HG02763 (cell line): ENCODE data around the gene SSB.
"Not testable (repeated sequence)": the region's sequence is repeated elsewhere in the genome, so short reads cannot be mapped to it uniquely, and the experiment has no call there.

Experiments
- ATAC-seq: cut with Tn5 transposase; IDR thresholded peaks from one replicate; pipeline ENCODE4 v1.9.1; 2021; ENCODE audit warnings: mild to moderate bottlenecking, moderate library complexity; ENCODE audit not compliant: unreplicated experiment

Gene SSB

DNA sequence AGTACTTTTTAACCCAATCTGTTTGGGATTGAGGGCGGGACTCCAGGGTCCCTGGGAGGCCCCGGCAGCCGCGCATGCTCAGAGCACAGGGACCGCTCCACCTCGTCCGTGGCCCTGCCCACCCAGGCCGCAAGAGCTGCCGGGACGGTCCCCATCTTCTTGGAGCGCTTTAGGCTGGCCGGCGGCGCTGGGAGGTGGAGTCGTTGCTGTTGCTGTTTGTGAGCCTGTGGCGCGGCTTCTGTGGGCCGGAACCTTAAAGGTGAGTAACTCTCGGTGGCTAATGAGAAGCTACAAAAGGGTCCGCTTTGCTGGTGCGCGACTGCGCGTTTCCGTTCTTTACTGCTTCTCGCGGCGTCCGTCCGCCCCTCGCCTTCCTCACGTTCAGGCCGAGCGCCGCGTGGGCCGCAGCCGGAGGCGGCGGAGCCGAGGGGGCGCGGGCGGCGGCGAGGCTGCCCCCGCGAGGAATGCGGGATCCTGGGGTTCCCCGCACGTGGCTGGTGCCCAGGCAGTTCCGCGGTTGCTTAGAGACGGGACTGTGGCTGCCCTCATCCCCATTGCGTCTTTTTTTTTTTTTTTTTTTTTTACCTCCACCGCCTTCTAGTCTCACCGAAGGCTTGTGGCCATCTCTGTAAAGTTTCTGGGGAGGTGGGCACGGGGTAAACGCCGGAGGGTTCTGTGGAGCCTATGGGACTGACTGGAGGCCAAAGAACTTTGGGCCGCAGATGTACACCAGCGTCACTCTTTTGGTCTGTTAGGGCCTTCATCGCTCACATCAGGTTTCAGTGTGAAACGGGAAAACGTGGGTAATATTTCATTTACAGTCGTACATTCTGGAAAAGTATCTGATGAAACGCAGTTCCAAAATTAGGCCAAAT lies at the start of gene SSB:
Gene SSB, plus strand, starts transcription at position 154 of the 875 bp plus-strand sequence. CDS start 2,090 bp downstream, outside the sequence.
- peak; percentile 96 for ATAC-seq

GRCh38 chr2:169752752-169753151 lies 45.9 kb upstream of the SSB start:
- ATAC-seq, result no peak

GRCh38 chr2:169755083-169755870 lies 43.4 kb upstream of the SSB start:
- ATAC-seq, result no peak

DNA sequence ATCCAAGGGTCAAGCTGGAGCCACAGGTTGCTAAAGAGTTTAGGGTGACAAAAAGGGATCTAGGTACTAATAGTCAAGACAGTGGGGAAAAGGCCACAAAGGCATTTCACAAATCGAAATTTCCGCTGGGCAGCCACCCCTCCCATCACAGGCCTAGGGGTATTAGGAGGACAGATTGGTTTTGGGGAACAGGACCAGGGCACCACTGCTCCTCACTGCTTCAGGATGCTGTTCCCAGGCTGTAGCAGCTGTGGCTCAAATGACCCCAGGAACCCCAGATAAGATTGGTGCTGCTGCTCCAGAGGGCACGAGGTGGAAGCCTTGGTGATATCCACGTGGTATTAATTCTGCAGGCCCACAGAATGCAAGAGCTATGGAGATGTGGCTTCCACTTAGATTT lies 42.3 kb upstream of the SSB start:
- no peak for ATAC-seq

DNA sequence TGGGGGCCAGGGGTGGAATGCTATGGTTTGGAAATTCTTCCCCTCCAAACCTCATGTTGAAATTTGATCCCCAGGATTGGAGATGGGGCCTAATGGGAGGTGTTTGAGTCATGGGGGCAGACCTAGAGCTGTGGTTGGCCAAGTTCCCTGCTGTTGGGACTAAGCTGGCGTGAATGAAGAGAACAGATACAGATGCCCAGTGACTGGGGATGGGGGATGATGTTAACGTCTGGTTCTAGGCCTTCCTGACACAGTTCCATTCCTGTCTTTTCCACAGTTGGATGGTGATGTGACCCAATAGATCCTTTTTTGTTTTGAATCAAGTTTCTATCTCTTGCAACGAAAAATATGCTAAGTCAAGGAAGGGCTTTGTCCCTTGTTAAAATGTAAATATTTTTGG lies 41.3 kb upstream of the SSB start:
- ATAC-seq, result no peak

DNA sequence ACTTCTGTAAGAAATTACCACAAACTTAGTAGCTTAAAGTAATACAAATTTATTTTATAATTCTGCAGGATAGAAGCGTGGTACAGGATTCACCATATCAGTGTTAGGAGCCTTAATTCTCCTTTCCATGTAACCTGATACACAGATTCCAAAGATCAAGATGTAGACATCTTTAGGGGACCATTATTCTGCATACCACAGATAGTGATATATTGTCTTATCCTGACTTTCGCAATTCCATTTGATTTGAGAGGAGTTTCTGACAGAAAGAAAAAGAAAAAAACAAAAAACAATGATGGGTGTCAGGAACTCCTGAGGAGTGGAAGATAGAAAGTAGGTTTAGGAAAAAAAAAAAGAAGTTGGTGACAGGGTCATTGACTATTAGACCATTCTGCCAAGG lies 40.9 kb upstream of the SSB start:
- no peak for ATAC-seq

- ATAC-seq, result no peak
Measured at GRCh38 chr2:169759987-169760386, 38.7 kb upstream of the SSB start.

DNA sequence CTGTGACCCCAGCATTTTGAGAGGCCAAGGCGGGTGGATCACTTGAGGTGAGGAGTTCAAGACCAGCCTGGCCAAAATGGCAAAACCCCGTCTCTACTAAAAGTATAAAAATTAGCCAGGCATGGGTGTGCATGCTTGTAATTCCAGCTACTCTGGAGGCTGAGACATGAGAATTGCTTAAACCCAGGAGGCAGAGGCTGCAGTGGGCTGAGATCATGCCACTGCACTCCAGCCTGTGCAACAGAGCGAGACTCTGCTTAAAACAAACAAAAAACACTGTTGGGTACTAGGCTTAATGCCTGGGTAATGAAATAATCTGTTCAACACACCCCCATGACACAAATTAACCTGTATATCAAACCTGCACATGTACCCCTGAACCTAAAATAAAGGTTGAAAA lies 37.9 kb upstream of the SSB start:
- not testable (repeated sequence) for ATAC-seq

DNA sequence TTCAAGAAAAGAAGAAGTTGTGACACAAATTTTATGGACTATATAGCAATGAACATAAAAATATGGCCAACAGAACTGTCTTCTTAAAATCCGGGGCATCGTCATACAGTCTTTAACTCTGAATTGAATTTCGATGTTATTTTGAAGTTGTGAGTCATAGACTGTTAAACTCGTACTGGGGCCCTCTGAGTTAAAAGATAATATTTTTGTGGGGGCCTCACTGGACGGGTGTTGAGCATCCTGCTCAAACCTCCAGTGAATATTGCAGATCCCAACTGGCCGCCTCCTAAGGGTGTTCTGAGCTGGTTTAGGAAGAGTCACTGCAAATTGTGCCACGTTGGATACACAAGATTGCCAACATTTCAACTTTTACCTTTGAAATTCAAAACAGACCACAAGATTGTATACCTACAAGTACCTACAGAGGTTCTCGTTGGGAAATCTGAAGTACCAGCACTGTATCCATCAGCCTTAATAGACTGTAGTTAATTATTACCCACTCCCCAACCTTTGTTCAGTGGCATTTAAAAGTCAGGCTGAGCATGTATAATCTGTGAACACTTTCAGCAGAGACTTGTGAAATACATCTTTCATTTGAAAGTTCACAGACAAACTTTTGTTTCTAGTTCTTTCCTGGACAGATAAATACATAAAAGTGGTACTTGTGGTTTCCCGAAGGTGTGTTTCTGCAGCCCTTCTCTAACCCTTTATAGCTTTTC lies 37.3 kb upstream of the SSB start:
- ATAC-seq, result no peak

DNA sequence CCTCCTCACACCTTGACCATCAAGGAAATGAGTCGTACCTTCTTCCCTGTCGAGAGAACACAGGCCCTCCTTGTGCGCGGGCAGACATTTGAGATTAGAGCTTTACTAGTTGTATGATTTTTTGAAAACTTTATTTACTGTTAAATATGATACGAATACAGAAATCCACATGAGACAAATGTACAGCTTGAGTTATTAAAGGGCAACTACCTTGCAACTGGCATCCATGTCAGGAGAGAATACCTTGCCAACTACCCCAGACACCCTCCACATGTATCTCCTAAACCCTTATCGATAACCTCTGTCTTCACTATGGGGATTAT lies 36.7 kb upstream of the SSB start:
- ATAC-seq, result no peak

DNA sequence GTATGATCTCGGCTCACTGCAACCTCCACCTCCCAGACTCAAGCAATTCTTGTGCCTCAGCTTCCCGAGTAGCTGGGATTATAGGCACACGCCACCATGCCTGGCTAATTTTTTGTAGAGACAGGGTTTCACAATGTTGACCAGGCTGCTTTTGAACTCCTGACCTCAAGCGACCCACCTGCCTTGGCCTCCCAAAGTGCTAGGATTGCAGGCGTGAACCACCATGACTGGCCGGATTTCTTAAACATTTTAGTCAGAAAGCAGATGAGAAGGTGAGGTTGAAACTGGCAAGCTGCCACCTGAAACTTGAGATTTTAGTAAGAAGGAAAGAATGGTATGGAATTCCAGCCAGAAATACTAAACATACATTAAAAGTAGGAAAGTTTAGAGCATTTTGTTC lies 33.1 kb upstream of the SSB start:
- no peak for ATAC-seq

DNA sequence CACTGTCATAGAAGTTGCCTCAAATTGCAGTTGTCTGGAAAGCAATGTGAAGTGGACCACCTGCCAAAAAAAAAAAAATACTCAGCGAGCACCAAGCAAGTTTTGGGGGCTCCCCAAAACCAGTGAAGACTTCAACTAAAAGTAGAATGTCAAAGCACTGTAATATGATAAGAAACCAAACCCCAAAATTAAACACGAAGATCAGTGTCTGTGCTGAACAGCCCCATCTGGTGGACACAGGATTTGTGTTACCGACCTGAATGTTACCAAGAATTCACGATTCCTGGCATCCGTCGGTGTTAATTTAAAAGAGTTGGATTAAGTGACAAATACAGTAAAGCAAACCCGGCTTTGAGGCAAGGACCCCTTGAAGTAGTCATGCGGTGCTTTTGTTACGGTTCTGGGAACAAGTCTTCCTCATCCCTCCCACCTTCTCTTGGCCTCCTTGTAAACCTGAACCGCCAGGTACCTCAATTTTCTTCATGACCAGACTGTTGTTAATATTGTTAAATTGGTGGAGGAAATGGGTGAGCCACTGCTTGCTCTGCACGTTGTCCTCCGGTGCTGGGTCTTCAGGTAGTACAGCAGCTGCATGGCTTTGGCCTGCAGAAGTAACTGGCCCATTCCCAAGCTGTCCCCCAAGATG lies 31.3 kb upstream of the SSB start:
- no peak for ATAC-seq

- ATAC-seq, result no peak
Measured at GRCh38 chr2:169768262-169768995, 30.2 kb upstream of the SSB start.

- no peak for ATAC-seq
Measured at GRCh38 chr2:169771021-169771420, 27.6 kb upstream of the SSB start.

DNA sequence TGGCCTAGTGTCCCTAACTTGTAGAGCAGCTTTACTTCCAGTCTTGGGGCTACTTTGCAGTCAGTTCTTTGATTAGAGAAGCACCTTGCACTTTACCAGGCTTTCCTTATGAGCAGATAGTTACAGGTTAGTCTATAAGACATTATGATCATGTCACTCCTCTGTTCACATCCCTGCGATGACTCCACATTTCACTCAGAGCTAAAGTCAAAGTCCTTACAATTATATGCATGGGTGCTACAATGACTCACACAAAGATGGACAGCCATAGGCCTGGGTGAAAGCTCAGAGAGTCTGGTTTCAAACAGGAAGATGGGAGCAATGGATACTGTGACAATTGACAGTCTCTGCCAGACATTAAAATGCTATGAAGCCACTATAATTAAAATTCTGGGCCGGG lies 27.1 kb upstream of the SSB start:
- ATAC-seq, result no peak

- ATAC-seq, result no peak
Measured at GRCh38 chr2:169772651-169773050, 26.0 kb upstream of the SSB start.

DNA sequence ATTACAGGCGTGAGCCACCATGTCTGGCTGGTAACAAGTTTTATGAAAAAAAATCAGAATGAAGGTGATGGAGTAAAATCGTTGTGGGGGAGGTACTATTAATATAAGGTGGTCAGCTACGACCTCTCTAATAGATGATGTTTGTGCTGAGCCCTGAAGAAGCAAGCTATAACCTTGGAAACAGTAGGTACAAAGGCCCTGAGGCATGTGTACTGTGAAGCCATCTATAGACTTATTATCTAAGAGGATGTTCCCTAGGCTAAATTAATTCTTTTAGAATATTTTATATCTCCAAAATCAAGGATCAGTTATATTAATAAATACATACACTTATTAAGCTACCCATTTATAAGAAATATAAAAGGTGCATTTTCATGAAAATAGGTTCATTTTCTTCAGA lies 23.3 kb upstream of the SSB start:
- ATAC-seq, result no peak

DNA sequence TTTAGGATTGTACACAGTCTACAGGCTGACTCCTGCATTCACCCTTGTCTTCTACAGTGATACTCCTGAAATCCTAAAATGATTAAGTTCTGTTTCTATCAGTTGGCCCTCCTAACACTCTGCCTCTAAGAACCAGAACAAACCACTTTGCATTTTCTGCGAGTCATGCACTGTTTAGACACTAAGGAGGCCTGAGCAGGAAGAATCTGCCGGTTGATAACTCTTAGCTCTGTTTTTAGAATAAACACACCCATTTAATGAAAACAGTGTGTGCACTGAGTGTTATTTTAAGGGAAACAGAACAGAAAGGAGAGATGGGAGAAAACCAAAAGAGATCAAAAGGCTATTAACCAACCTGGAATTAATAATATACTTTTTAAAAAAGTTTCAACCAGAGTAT lies 22.9 kb upstream of the SSB start:
- ATAC-seq, result no peak

DNA sequence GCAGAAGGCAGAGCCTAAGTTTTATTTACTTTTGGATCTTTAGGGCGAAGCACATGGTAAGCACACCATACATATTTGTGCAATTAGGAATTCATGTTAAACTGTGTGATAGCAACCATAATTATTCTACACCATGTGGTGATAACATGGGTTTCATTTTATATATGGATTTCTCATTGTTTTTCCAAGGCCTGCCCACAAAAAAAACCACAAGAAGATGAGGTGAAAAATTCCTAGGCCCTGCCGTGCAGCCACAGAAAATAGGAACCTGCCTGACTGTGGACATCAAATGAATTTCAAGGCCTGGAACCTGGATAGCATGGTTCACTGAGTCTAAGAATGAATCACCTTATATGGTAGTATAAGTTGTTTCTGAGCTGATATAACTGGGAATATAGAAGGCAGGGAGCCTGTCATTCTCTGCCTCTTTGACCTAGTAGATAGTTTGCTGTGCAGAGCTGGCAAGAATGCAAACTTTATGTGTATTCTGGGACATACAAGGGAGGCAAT lies 22.4 kb upstream of the SSB start:
- ATAC-seq, result no peak

- ATAC-seq, result no peak
Measured at GRCh38 chr2:169778446-169778845, 20.2 kb upstream of the SSB start.
